HepG2 (cell line): ENCODE data around the gene HMGN4. TPM values are rescaled to one million over a fixed set of nuclear protein-coding genes. Genes with fewer than 3 reads are reported as not detected.

Experiments
- ARNT2 ChIP-seq: sonication (generic); formaldehyde crosslinking; IDR thresholded peaks from 2 replicates; pipeline ENCODE4 v1.8.0; 2022; ENCODE audit warnings: mild to moderate bottlenecking, low read depth, missing genetic modification reagents, moderate library complexity
- BCL6 ChIP-seq: IDR thresholded peaks from 2 replicates; pipeline ENCODE4 v1.6.1; 2016; ENCODE audit warnings: missing genetic modification reagents, missing compliant biosample characterization
- FOXO4 ChIP-seq: sonication (generic); formaldehyde crosslinking; conservative IDR thresholded peaks from 2 replicates; pipeline ENCODE4 v1.8.1; 2023; ENCODE audit warnings: missing genetic modification reagents
- FOXP1 ChIP-seq, 2 experiments: fragments of 450-650 bp in 1 of 2; IDR thresholded peaks; 2 replicates each; pipeline ENCODE4 v1.6.1; 2017 to 2018; ENCODE audit warnings: antibody characterized with exemption in 1 of 2
- GTF3A ChIP-seq: sonication (generic); formaldehyde crosslinking; conservative IDR thresholded peaks from 2 replicates; pipeline ENCODE4 v1.4.0; 2020; ENCODE audit warnings: mild to moderate bottlenecking, missing genetic modification reagents
- HDAC2 ChIP-seq: sonication (generic); formaldehyde crosslinking; IDR thresholded peaks from 2 replicates; pipeline ENCODE4 v1.4.0; 2020; ENCODE audit warnings: missing genetic modification reagents
- MAFK ChIP-seq, 2 experiments: IDR thresholded peaks in 1 of 2; conservative IDR thresholded peaks in 1 of 2; 2 replicates each; pipeline ENCODE4 v1.6.1; 2011; ENCODE audit warnings: improper control_type of control experiment in 2 of 2, low read length in 2 of 2
- MBNL3 ChIP-seq: fragments of 250-450 bp; sonication (Bioruptor Pico); conservative IDR thresholded peaks from 2 replicates; pipeline ENCODE4 v1.8.0; 2022; ENCODE audit warnings: mild to moderate bottlenecking, inconsistent platforms
- NAIF1 ChIP-seq: sonication (generic); formaldehyde crosslinking; IDR thresholded peaks from 2 replicates; pipeline ENCODE4 v1.5.0; 2020; ENCODE audit warnings: mild to moderate bottlenecking, missing genetic modification reagents, borderline replicate concordance
- RAD21 ChIP-seq: fragments of 450-650 bp; formaldehyde crosslinking; IDR thresholded peaks from 2 replicates; pipeline ENCODE4 v1.5.0; 2020; ENCODE audit warnings: mild to moderate bottlenecking
- RBM39 ChIP-seq: fragments of 200-400 bp; formaldehyde crosslinking; IDR thresholded peaks from one replicate; pipeline ENCODE4 v1.6.1; 2018; ENCODE audit warnings: antibody characterized with exemption, mild to moderate bottlenecking, low read depth, low read length; ENCODE audit not compliant: poor library complexity, severe bottlenecking
- RORA ChIP-seq: sonication (generic); formaldehyde crosslinking; IDR thresholded peaks from 2 replicates; pipeline ENCODE4 v1.5.0; 2020; ENCODE audit warnings: mild to moderate bottlenecking, missing genetic modification reagents, moderate library complexity
- SOX5 ChIP-seq: IDR thresholded peaks from 2 replicates; pipeline ENCODE4 v1.6.1; 2016; ENCODE audit warnings: borderline replicate concordance
- TCF7 ChIP-seq: sonication (generic); IDR thresholded peaks from 2 replicates; pipeline ENCODE4 v1.6.1; 2016; ENCODE audit warnings: antibody characterized with exemption, low read depth
- THAP8 ChIP-seq: sonication (generic); formaldehyde crosslinking; IDR thresholded peaks from 2 replicates; pipeline ENCODE4 v1.5.1; 2020; ENCODE audit warnings: missing genetic modification reagents, mild to moderate bottlenecking, borderline replicate concordance
- TMF1 ChIP-seq: sonication (generic); formaldehyde crosslinking; IDR thresholded peaks from 2 replicates; pipeline ENCODE4 v1.8.1; 2022; ENCODE audit warnings: low read depth, missing genetic modification reagents
- ZBTB49 ChIP-seq: sonication (generic); formaldehyde crosslinking; IDR thresholded peaks from 2 replicates; pipeline ENCODE4 v1.4.0; 2020; ENCODE audit warnings: missing genetic modification reagents, borderline replicate concordance
- ZFYVE20 ChIP-seq: sonication (generic); formaldehyde crosslinking; IDR thresholded peaks from 2 replicates; pipeline ENCODE4 v1.8.0; 2023; ENCODE audit warnings: low read depth, mild to moderate bottlenecking, moderate library complexity, missing genetic modification reagents, borderline replicate concordance
- ZNF326 ChIP-seq: sonication (generic); formaldehyde crosslinking; IDR thresholded peaks from 2 replicates; pipeline ENCODE4 v1.4.0; 2020; ENCODE audit warnings: missing genetic modification reagents, borderline replicate concordance
- ZNF432 ChIP-seq: sonication (generic); formaldehyde crosslinking; IDR thresholded peaks from 2 replicates; pipeline ENCODE4 v1.5.0; 2020; ENCODE audit warnings: missing genetic modification reagents, mild to moderate bottlenecking, borderline replicate concordance
- ZNF441 ChIP-seq: sonication (generic); formaldehyde crosslinking; IDR thresholded peaks from 2 replicates; pipeline ENCODE4 v1.7.0; 2021; ENCODE audit warnings: missing genetic modification reagents, borderline replicate concordance
- ZNF615 ChIP-seq: sonication (generic); formaldehyde crosslinking; IDR thresholded peaks from 2 replicates; pipeline ENCODE4 v1.5.0; 2020; ENCODE audit warnings: mild to moderate bottlenecking, missing genetic modification reagents, borderline replicate concordance
- ZNF629 ChIP-seq: sonication (generic); formaldehyde crosslinking; conservative IDR thresholded peaks from 2 replicates; pipeline ENCODE4 v1.5.0; 2020; ENCODE audit warnings: missing genetic modification reagents
- ZNF713 ChIP-seq: sonication (generic); formaldehyde crosslinking; IDR thresholded peaks from 2 replicates; pipeline ENCODE4 v1.4.0; 2020; ENCODE audit warnings: mild to moderate bottlenecking, missing genetic modification reagents
- polyA plus RNA-seq, 8 experiments: library from polyadenylated mRNA; depleted of rRNA in 3 of 8; stranded (reverse) in 7 of 8; unstranded in 1 of 8; fragments of >200 nt; fragmentation: Illumina TruSeq in 4 of 8; extraction: Trizol in 4 of 8; gene quantifications; 2 replicates each; pipeline versions ENCODE4 v1.2.1 to v1.2.3, GENCODE V29; 2011 to 2016; ENCODE audit warnings: low read depth in 4 of 8, missing spikeins in 1 of 8, mixed read lengths in 1 of 8; ENCODE audit not compliant: insufficient read depth in 1 of 8
- total RNA-seq, 5 experiments: library from RNA; depleted of rRNA; stranded (reverse); fragments of >200 nt; fragmentation: Illumina TruSeq; extraction: Trizol; gene quantifications; 2 replicates each; pipeline ENCODE4 v1.2.3, GENCODE V29; 2016; ENCODE audit warnings: low read depth in 1 of 5

Gene HMGN4
- total and polyA plus RNA-seq, 2 of the 13 experiments (the other 11 are each of a cell fraction or from before 2014, with no cell fraction given): 39.9 to 52.1 TPM

- TF ChIP-seq TCF7 (no peak), ZNF326 (CRISPR knock-in tag) (no peak), GTF3A (CRISPR knock-in tag) (no peak; the same call in 1 of the 2 replicates), ARNT2 (CRISPR knock-in tag) (peak; percentile 37; the same call in 1 of the 2 replicates), MBNL3 (CRISPR knock-in tag) (no peak), ZBTB49 (CRISPR knock-in tag) (no peak), BCL6 (CRISPR knock-in tag) (peak; percentile 57), FOXP1 (IDR thresholded peaks at IDR 0.05) (no peak; the same call in 1 of the 2 replicates), FOXP1 (CRISPR knock-in tag; IDR thresholded peaks at IDR 0.05) (no peak), SOX5 (CRISPR knock-in tag) (peak; percentile 21; the same call in 1 of the 2 replicates), ZNF441 (CRISPR knock-in tag) (no peak; the same call in 1 of the 2 replicates), ZNF615 (CRISPR knock-in tag) (no peak), RBM39 (peak; percentile 33), NAIF1 (peak; percentile 80), ZNF629 (peak; percentile 88), FOXO4 (CRISPR knock-in tag) (peak; percentile 72; the same call in 1 of the 2 replicates), RORA (no peak), ZNF432 (CRISPR knock-in tag) (no peak), ZNF713 (CRISPR knock-in tag) (no peak), THAP8 (CRISPR knock-in tag) (no peak), RAD21 (peak; percentile 32; the same call in 1 of the 2 replicates), MAFK (conservative IDR thresholded peaks at IDR 0.05 in 1 of 2, IDR thresholded peaks at IDR 0.05 in 1 of 2; ENCODE audit: low read length in 2 of 2) (no peak; a peak in 1 of 4 replicates), TMF1 (CRISPR knock-in tag) (no peak), ZFYVE20 (CRISPR knock-in tag) (no peak), HDAC2 (CRISPR knock-in tag) (peak; percentile 78; the same call in 1 of the 2 replicates)
These were observed at the start of gene HMGN4 (continued) for GRCh38 chr6:26537846-26538571.
